Measurements from ENCODE around the gene KRTAP22-1.

Gene KRTAP22-1

DNA sequence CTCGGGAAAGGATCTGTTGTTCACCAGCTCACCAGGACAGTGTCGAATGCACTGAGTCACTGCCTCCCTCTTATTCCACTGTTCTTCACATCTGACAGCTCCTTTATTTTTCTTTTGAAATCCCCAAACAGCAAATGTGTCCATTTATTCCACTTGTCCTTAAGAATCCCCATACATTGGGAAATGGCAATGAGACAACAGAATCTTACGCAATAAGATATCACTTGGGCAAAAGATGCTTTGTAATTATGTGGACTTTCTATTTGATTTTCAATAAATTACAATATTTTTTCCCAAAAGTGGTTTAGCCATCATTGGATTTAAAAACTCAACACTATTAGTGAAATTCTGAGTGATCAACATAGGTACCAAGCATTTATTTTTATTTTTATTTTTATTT, 37.8 kb downstream of the KRTAP22-1 start:
- no peak overlapping the region for H3K4me3 ChIP-seq (replicated peaks in 1 of 2; ENCODE audit: low read depth in 2 of 2, low read length in 2 of 2)
- no peak for DNase-seq (ENCODE audit: low read depth in 2 of 2)
- TF ChIP-seq, protein P1, sequence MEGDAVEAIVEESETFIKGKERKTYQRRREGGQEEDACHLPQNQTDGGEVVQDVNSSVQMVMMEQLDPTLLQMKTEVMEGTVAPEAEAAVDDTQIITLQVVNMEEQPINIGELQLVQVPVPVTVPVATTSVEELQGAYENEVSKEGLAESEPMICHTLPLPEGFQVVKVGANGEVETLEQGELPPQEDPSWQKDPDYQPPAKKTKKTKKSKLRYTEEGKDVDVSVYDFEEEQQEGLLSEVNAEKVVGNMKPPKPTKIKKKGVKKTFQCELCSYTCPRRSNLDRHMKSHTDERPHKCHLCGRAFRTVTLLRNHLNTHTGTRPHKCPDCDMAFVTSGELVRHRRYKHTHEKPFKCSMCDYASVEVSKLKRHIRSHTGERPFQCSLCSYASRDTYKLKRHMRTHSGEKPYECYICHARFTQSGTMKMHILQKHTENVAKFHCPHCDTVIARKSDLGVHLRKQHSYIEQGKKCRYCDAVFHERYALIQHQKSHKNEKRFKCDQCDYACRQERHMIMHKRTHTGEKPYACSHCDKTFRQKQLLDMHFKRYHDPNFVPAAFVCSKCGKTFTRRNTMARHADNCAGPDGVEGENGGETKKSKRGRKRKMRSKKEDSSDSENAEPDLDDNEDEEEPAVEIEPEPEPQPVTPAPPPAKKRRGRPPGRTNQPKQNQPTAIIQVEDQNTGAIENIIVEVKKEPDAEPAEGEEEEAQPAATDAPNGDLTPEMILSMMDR (IDR thresholded peaks at IDR 0.05; ENCODE audit: low read depth, low read length), result no peak

GRCh38 chr21:30642564-30642963, 41.7 kb downstream of the KRTAP22-1 start, which contains the start of gene KRTAP20-3:
TSS of gene KRTAP20-3 (plus strand) at chr21:30642864.
- TF ChIP-seq, protein P1 (IDR thresholded peaks at IDR 0.05; ENCODE audit: low read depth, low read length), result no peak
- no peak for DNase-seq (ENCODE audit: low read depth in 2 of 2)
- no peak within 1 kb of the TSS for H3K4me3 ChIP-seq (replicated peaks in 1 of 2; ENCODE audit: low read depth in 2 of 2, low read length in 2 of 2)

DNA sequence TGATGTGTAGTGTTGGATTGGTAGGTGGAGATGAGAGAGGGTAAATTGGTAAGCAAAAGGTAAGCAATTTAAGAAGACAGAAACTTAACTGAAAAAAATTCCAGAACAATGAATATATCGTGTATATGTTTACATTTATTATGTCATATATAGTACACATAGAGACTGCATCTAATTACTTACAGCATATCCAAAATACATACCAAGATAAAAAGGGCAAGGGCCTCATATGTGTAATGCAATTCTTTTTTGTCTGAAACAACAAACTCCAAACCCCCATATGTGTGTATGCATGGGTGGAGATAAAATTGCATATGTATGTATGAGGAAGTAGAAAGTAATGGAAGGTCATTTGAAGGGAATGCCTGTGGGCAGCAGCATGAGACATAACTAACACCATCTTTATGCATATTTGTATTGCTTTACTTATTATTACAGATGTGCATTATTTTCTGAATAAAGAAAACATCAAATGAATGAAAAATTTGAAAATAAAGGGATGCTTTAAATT, 46.1 kb downstream of the KRTAP22-1 start:
- TF ChIP-seq, protein P1 (IDR thresholded peaks at IDR 0.05; ENCODE audit: low read depth, low read length), result no peak
- DNase-seq (ENCODE audit: low read depth in 2 of 2), result no peak
- no peak overlapping the region for H3K4me3 ChIP-seq (replicated peaks in 1 of 2; ENCODE audit: low read depth in 2 of 2, low read length in 2 of 2)

Measured in cardiac fibroblast (primary cell).